ENCODE data around the gene GSDME.

GSDME gene

DNA sequence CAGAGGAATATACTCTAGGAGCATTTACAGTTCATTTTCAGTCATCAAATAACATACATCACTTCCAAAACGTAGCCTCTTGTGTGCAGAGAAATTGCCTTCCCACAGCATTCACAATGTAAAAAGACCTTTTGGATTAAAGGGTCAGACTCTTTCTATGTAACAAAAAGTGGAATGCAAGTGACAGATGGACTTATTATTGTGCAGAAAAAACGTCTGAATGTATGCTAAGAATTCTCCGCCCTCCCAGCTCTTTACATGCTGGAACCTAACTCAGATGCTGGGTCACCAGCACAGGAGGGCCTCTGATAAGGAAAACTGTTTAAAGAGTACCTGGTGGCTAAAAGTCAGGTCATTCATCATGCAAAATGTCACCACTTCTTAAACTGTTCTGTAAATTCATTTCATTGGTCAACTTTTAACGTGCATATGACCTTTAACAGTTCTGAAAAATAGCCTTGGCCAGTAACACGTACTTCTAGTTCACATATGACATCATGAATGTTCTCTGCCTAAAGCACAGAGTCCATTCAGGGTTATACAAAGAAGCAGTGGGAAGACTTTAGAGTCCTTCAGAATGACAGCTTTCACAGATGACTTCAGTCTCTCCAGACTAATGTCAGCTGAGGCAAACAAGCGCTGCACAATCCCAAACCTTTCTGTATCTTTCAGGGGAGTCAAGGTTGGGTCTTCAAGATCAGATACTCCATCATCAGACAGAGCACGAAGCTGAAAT lies 58.6 kb downstream of the GSDME start:
- TF ChIP-seq CREB1 (IDR thresholded peaks at IDR 0.05; ENCODE audit: low read depth), result no peak
- TF ChIP-seq TAF1 (IDR thresholded peaks at IDR 0.05; ENCODE audit: low read depth), result no peak
- TF ChIP-seq EP300 (IDR thresholded peaks at IDR 0.05; ENCODE audit: borderline replicate concordance), result no peak
- TF ChIP-seq NFIC (IDR thresholded peaks at IDR 0.05), result no peak
- TF ChIP-seq FOXM1 (IDR thresholded peaks at IDR 0.05; ENCODE audit: borderline replicate concordance, low read depth), result no peak
- TF ChIP-seq ZBTB7A (IDR thresholded peaks at IDR 0.05; ENCODE audit: low read depth), result no peak
- TF ChIP-seq, protein P1, sequence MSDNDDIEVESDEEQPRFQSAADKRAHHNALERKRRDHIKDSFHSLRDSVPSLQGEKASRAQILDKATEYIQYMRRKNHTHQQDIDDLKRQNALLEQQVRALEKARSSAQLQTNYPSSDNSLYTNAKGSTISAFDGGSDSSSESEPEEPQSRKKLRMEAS (IDR thresholded peaks at IDR 0.05), result no peak
- no peak for TF ChIP-seq CEBPB (IDR thresholded peaks at IDR 0.05)
- no peak for TF ChIP-seq YY1 (IDR thresholded peaks at IDR 0.05; ENCODE audit: low read depth)
- no peak for TF ChIP-seq TEAD4 (IDR thresholded peaks at IDR 0.05)
- TF ChIP-seq, protein P2, sequence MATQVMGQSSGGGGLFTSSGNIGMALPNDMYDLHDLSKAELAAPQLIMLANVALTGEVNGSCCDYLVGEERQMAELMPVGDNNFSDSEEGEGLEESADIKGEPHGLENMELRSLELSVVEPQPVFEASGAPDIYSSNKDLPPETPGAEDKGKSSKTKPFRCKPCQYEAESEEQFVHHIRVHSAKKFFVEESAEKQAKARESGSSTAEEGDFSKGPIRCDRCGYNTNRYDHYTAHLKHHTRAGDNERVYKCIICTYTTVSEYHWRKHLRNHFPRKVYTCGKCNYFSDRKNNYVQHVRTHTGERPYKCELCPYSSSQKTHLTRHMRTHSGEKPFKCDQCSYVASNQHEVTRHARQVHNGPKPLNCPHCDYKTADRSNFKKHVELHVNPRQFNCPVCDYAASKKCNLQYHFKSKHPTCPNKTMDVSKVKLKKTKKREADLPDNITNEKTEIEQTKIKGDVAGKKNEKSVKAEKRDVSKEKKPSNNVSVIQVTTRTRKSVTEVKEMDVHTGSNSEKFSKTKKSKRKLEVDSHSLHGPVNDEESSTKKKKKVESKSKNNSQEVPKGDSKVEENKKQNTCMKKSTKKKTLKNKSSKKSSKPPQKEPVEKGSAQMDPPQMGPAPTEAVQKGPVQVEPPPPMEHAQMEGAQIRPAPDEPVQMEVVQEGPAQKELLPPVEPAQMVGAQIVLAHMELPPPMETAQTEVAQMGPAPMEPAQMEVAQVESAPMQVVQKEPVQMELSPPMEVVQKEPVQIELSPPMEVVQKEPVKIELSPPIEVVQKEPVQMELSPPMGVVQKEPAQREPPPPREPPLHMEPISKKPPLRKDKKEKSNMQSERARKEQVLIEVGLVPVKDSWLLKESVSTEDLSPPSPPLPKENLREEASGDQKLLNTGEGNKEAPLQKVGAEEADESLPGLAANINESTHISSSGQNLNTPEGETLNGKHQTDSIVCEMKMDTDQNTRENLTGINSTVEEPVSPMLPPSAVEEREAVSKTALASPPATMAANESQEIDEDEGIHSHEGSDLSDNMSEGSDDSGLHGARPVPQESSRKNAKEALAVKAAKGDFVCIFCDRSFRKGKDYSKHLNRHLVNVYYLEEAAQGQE (IDR thresholded peaks at IDR 0.05; ENCODE audit: low read depth), result no peak
- TF ChIP-seq RAD21 (IDR thresholded peaks at IDR 0.05; ENCODE audit: low read depth), result no peak

DNA sequence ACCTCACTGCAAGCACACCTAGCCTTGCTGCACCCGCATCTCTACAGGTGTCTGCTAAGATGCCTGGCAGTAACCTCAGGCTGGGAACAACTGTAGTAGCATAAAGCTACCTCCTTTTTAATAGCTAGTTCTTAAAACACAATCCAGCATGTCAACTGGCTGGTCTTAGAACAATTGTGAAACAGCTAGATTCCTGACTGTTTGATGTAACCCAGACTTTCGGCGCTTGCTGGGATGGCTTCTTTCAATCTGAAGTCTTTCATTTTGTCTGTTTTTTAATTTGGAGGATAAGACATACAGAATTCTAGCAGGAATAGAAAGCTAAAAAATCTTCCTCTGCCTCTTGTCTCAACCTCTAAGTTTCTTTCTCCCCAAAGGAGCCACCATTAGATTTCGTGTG lies 59.8 kb downstream of the GSDME start:
- TF ChIP-seq, protein P1 (IDR thresholded peaks at IDR 0.05), result no peak
- no peak for TF ChIP-seq TAF1 (IDR thresholded peaks at IDR 0.05; ENCODE audit: low read depth)
- TF ChIP-seq, protein P3, sequence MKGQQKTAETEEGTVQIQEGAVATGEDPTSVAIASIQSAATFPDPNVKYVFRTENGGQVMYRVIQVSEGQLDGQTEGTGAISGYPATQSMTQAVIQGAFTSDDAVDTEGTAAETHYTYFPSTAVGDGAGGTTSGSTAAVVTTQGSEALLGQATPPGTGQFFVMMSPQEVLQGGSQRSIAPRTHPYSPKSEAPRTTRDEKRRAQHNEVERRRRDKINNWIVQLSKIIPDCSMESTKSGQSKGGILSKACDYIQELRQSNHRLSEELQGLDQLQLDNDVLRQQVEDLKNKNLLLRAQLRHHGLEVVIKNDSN (IDR thresholded peaks at IDR 0.05), result no peak
- no peak for TF ChIP-seq FOXM1 (IDR thresholded peaks at IDR 0.05; ENCODE audit: borderline replicate concordance, low read depth)
- TF ChIP-seq TEAD4 (IDR thresholded peaks at IDR 0.05), result no peak
- TF ChIP-seq EP300 (IDR thresholded peaks at IDR 0.05; ENCODE audit: borderline replicate concordance), result no peak

DNA sequence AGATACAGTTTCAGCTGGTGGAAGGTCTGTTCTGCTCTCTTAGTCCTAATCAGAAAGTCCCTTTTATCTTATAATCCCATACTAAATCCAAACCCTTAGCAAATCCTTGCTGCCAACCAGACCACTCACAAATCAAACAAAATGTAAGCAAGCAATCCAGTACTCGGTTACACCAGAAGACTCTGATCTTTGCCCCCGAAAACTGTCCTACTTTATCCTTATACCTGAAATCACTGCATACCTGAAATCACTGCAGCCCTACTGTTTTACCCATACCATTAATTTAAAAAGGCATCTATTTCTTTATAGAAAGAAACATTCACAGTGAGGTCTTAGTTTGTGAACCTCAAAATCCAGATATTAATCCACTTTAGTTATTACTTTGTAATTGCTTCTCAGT lies 64.7 kb downstream of the GSDME start:
- TF ChIP-seq TEAD4 (IDR thresholded peaks at IDR 0.05) (no peak), CREB1 (IDR thresholded peaks at IDR 0.05; ENCODE audit: low read depth) (no peak), CEBPB (IDR thresholded peaks at IDR 0.05) (no peak), NFIC (IDR thresholded peaks at IDR 0.05) (no peak), RAD21 (IDR thresholded peaks at IDR 0.05; ENCODE audit: low read depth) (no peak), FOXM1 (IDR thresholded peaks at IDR 0.05; ENCODE audit: borderline replicate concordance, low read depth) (no peak), EP300 (IDR thresholded peaks at IDR 0.05; ENCODE audit: borderline replicate concordance) (no peak), EGR1 (IDR thresholded peaks at IDR 0.05) (no peak), TAF1 (IDR thresholded peaks at IDR 0.05; ENCODE audit: low read depth) (no peak)
- TF ChIP-seq, protein P2 (IDR thresholded peaks at IDR 0.05; ENCODE audit: low read depth), result no peak

DNA sequence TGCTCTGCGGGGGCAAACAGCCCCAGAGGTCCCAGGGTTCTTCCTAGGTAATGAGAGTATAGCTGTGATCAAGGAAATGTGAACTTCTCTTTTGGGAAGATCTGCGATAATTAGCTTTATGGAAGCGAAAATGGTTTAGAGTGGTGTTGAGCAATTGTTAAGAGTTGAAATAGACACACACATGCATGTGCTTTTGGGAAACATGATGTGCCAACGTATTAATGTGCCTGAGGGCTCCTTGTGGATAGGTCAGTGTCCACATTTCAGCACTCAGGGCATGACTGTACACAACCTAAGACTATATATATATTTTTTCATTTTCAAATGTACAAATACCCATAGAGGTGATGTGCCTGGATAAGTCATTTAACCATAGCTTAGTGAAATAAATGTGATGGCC lies 67.0 kb downstream of the GSDME start:
- TF ChIP-seq FOXM1 (IDR thresholded peaks at IDR 0.05; ENCODE audit: borderline replicate concordance, low read depth) (no peak), ZBTB7A (IDR thresholded peaks at IDR 0.05; ENCODE audit: low read depth) (no peak), TCF12 (IDR thresholded peaks at IDR 0.05; ENCODE audit: low read depth) (no peak), NFIC (IDR thresholded peaks at IDR 0.05) (no peak), CEBPB (IDR thresholded peaks at IDR 0.05) (no peak), EP300 (IDR thresholded peaks at IDR 0.05; ENCODE audit: borderline replicate concordance) (no peak), TAF1 (IDR thresholded peaks at IDR 0.05; ENCODE audit: low read depth) (no peak), YY1 (IDR thresholded peaks at IDR 0.05; ENCODE audit: low read depth) (no peak)
- TF ChIP-seq, protein P1 (IDR thresholded peaks at IDR 0.05), result no peak
- TF ChIP-seq, protein P2 (IDR thresholded peaks at IDR 0.05; ENCODE audit: low read depth), result no peak

All from Ishikawa (cell line).